Measurements from ENCODE around the gene ANKS3. TPM values are rescaled to one million over a fixed set of nuclear protein-coding genes. Genes with fewer than 3 reads are reported as not detected.
A peak's percentile ranks its signal among the peaks of the same experiment; 100 is the strongest.
"Not testable (repeated sequence)": the region's sequence is repeated elsewhere in the genome, so short reads cannot be mapped to it uniquely, and the experiment has no call there.

ANKS3 gene
- total RNA-seq, 4 donors from 2014 or later: 9.4 to 22.7 (median 11.5) TPM

DNA sequence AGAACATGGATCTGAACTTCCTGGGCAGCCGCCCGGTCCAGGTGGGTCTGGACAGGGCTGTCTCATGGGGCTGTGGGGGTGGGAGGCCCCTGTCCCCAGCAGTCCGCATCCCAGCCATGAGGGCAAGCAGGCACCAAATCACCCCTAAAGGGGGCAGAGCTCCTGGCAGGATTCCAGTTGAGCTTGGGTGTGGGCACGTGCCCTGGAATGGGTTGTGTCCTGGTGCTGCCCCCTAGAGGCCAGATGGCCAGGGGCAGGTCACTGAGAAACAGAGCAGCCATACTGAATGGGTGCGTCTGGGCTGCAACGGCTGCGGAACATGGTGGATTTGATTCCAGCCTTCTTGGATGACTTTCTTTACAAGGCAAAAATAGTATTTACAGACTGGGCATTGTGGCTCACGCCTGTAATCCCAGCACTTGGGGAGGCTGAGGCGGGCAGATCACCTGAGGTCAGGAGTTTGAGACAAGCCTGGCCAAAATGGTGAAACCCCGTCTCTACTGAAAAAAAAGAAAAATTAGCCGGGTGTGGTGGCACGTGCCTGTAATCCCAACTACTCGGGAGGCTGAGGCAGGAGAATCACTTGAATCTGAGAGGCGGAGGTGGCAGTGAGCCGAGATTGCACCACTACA, 83.5 kb downstream of the ANKS3 start:
- H3K9me3 ChIP-seq; DNase-seq; H3K4me3 ChIP-seq; H3K27me3 ChIP-seq; intact Hi-C loops (cut with DNase I); H3K27ac ChIP-seq; H3K4me1 ChIP-seq: not testable (repeated sequence)
- WGBS, 2 donors: 82 to 85% methylated on average over 11 to 13 of the region's 15 CpGs
- peaks cover 9 to 87% (median 24%) of the 10 kb centered on the region in 3 donors for H3K36me3 ChIP-seq
- TF ChIP-seq, protein P1, sequence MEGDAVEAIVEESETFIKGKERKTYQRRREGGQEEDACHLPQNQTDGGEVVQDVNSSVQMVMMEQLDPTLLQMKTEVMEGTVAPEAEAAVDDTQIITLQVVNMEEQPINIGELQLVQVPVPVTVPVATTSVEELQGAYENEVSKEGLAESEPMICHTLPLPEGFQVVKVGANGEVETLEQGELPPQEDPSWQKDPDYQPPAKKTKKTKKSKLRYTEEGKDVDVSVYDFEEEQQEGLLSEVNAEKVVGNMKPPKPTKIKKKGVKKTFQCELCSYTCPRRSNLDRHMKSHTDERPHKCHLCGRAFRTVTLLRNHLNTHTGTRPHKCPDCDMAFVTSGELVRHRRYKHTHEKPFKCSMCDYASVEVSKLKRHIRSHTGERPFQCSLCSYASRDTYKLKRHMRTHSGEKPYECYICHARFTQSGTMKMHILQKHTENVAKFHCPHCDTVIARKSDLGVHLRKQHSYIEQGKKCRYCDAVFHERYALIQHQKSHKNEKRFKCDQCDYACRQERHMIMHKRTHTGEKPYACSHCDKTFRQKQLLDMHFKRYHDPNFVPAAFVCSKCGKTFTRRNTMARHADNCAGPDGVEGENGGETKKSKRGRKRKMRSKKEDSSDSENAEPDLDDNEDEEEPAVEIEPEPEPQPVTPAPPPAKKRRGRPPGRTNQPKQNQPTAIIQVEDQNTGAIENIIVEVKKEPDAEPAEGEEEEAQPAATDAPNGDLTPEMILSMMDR (IDR thresholded peaks at IDR 0.05): peak; percentile 33 to 80 (median 64)

GRCh38 chr16:4649744-4650442, 84.2 kb downstream of the ANKS3 start:
- 85 to 87% methylated on average over 10 to 21 of the region's 25 CpGs for WGBS, 2 donors
- intact Hi-C loops (cut with DNase I): no loop called here
- H3K4me1 ChIP-seq: peaks cover 0 to 9% (median 0%) of the 10 kb centered on the region in 3 donors
- peaks cover 4 to 87% (median 17%) of the 10 kb centered on the region in 3 donors for H3K36me3 ChIP-seq
- H3K27me3 ChIP-seq: no peaks in the 10 kb centered on the region
- no peak overlapping the region for H3K27ac ChIP-seq
- no peaks in the 10 kb centered on the region for H3K9me3 ChIP-seq
- no peak overlapping the region for H3K4me3 ChIP-seq
- no peak for DNase-seq
- TF ChIP-seq, protein P1 (IDR thresholded peaks at IDR 0.05): no peak

DNA sequence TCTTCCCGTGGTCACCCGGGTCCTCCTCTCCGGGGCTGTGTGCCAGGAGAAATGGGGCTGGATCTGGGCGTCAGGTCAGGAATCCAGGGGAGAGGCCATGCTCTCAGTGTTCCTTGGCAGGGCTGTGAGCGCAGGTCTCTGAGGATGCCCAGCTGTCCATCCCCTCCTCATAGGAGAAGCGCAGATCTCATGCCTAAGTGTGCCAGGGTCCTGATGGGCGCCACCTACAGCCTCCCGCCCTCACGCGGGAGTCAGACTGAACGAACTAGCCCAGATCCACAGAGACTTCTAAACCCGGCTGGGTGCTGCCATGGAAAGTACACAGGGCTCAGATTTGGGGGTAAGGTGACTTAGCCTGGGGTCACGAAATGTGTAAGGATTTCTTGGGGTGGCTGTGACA, 85.2 kb downstream of the ANKS3 start:
- Histone ChIP-seq H3K36me3 (peaks cover 4 to 82% (median 17%) of the 10 kb centered on the region in 3 donors), H3K27ac (no peak overlapping the region), H3K9me3 (no peaks in the 10 kb centered on the region), H3K27me3 (no peaks in the 10 kb centered on the region), H3K4me3 (no peak overlapping the region), H3K4me1 (peaks cover 0 to 9% (median 0%) of the 10 kb centered on the region in 3 donors)
- intact Hi-C loops (cut with DNase I): no loop called here
- TF ChIP-seq POLR2A (IDR thresholded peaks at IDR 0.05): no peak
- TF ChIP-seq, protein P1 (IDR thresholded peaks at IDR 0.05): no peak
- WGBS, 2 donors: 95 to 100% methylated on average over 4 to 6 of the region's 13 CpGs
- no peak for DNase-seq

DNA sequence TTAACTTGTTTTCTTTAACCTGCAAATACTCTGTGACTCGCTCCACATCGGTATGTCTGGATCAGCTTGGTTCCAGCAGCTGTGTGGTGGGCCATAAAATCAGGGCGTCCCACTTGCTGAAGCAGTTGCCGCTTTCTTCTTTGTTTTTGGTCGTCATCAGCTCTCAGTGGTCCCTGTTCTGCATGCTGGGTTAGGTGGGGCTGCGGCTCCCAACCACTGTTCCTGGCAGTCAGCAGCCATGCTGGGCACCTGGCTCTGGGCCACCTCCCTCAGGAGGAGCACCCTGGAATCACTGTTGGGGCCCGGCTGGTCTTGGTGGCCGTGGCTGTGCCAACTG, 86.5 kb downstream of the ANKS3 start:
- DNase-seq: no peak
- TF ChIP-seq POLR2A (IDR thresholded peaks at IDR 0.05): no peak
- TF ChIP-seq, protein P1 (IDR thresholded peaks at IDR 0.05): no peak
- intact Hi-C loops (cut with DNase I): no loop called here
- H3K36me3 ChIP-seq: peaks cover 3 to 73% (median 16%) of the 10 kb centered on the region in 3 donors
- H3K27ac ChIP-seq: no peak overlapping the region
- no peak overlapping the region for H3K4me3 ChIP-seq
- H3K4me1 ChIP-seq: peaks cover 0 to 9% (median 0%) of the 10 kb centered on the region in 3 donors
- no peaks in the 10 kb centered on the region for H3K9me3 ChIP-seq
- 93 to 96% methylated on average over 4 to 6 of the region's 8 CpGs for WGBS, 2 donors
- H3K27me3 ChIP-seq: no peaks in the 10 kb centered on the region
